ENCODE data around the gene ADRB1.

Gene ADRB1

GRCh38 chr10:114058297-114058696, 14.6 kb downstream of the ADRB1 start:
- DNase-seq, result no peak

GRCh38 chr10:114059561-114059960, 15.9 kb downstream of the ADRB1 start:
- no peak for DNase-seq

- no peak for DNase-seq
Observed at GRCh38 chr10:114060456-114060855, 16.8 kb downstream of the ADRB1 start.

DNA sequence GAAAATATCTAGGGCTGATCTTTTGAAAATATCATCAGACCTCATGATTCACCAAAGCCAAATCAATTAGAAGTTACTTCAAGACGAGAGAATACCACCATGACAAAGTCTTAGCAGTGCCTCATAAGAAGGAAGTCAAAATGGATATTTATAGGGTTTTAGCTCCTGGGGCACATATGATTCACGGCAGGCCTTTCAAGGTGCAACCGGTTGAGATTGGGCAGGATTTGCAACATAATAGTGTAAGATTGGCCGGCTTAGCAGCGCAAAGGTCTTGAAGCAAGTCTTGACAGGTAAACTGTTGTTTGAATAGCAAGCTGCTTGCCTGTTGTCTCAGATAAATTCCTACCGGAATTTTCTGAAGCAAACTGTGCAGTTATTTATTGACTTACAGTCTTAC, 17.5 kb downstream of the ADRB1 start:
- no peak for DNase-seq

DNA sequence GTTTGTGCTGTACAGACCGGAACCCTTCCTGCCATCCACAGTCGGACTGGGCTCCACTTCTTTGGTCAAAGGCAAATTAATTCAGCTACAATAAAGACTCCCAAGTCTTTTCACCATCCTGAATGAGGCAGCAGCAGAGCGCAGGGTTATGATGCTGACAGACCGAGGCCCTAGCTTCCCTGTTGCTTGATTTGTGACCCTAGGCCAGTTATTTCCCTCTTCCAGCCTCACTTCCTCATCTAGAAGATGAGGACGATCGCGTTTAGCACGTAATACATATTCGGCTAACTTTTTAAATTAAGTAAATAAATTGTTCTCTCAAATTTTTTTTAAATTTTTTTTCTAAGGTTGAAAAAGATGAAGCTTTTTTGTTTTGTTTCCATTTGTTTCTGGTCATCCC, 18.1 kb downstream of the ADRB1 start:
- DNase-seq, result no peak

- no peak for DNase-seq
Observed at GRCh38 chr10:114064151-114065048, 20.7 kb downstream of the ADRB1 start.

DNA sequence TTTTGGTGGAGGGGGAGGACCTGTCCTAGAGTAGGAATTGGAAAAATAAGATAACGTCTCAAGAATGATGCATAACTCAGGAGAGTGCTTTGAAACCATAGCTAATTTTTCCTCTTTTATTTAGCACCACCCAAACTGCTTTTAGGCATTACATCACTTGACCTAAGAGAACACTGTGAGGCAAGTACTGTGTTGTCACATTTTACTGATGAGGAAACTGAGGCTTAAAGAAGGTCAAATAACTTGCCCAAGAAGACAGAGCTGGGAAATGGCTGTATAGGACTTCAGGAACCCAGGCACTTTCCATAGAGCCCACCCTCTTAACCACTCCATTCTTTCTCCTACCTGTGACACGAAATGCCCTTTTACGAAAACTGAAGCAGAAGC, 21.4 kb downstream of the ADRB1 start:
- DNase-seq, result no peak

- no peak for DNase-seq
Observed at GRCh38 chr10:114068054-114068707, 24.5 kb downstream of the ADRB1 start.

DNA sequence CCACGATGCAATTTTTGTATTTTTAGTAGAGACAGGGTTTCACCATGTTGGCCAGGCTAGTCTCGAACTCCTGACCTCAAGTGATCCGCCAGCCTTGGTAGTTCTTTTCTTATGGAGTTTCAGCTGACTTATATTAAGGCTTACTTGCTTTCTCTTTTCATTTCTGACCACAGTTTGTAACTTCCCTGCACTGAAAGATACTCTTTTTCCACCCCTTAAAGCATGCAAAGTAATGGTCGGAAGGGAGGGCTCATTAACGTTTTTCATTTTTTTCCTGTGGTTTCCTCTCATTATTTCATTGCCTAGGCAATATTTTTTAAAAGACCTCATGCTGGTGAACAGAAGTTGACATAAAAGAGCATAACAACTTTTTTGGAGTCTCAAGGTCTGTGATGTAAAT, 27.0 kb downstream of the ADRB1 start:
- DNase-seq, result no peak

DNA sequence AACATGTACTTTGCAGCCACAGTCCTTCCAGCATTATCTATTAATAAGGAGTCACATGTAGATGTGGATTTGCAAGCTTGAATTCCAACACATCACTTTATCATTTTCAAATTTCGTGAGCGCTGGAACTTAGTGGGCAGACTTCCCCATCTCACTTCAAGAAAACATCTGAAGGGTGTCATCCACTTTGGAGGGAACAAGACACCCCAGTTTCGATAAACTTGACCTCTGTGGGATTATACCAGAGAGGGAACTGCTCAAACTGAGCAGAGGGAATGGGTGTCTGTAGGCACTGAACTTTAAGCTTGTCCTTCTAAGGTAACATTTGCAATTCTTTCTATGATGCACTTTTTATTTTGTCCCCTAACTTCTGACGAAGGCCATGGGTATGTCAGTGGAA, 27.5 kb downstream of the ADRB1 start:
- no peak for DNase-seq

- peak; percentile 28 for DNase-seq
Observed at GRCh38 chr10:114073395-114074186, 29.9 kb downstream of the ADRB1 start.

- no peak for DNase-seq
Observed at GRCh38 chr10:114075093-114075492, 31.4 kb downstream of the ADRB1 start.

DNA sequence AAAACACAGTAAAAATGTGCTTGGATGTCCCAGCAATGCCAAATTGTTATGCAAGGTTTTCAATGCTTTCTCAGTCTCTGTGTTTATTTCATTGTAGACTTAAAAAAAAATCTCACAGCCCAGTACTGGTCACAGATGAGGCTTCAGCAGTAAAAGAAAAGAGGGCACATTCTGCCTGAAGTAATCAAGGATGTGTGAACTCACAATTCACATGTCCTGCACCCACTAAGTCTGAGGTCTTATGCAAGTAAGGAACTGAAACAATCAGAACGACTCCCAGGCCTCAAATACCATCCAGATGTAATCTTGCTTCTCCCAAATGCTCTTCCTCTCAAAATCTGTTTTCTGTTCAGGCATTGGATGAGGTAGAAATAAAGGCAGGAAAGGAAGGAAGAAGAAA, 33.7 kb downstream of the ADRB1 start:
- no peak for DNase-seq

DNA sequence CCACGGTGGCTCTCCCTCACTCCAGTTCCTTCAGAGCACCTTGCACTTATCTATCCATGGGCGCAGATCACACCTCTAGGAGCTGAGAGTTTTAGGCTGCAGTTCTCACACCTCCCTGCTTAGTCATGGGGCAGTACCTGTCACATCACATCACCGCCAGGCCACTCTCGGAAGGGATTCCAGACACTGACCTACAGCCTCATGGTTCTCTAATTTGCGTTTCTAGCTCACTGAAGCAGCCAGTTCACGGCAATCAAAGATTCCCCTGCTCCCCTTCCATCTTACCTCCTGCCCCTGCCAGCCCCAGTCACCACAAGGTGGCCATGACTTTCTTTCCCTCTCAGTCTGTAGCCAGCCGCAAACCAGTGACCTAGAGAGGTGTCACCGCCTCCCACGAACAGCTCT, 34.2 kb downstream of the ADRB1 start:
- no peak for DNase-seq

- no peak for DNase-seq
Observed at GRCh38 chr10:114078346-114078745, 34.7 kb downstream of the ADRB1 start.

DNA sequence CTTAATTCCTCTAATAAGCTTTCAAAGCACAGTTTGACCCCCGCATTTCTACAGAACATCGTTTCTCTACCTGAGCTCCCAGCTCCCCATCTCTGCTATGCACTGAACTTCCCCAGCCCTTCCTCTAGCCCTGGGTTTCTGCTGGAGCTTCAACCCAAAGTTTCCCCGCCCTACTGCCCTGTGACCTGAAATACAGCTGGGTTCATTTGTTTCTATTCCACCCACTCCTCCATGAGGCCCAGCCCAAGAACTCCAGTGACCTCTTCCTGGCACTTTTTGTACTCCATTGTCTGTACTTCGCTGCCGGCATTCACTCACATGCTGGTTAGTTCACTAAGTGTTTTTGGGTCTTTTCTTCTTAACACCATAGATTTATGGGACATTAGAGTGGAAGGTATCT, 35.8 kb downstream of the ADRB1 start:
- no peak for DNase-seq

DNA sequence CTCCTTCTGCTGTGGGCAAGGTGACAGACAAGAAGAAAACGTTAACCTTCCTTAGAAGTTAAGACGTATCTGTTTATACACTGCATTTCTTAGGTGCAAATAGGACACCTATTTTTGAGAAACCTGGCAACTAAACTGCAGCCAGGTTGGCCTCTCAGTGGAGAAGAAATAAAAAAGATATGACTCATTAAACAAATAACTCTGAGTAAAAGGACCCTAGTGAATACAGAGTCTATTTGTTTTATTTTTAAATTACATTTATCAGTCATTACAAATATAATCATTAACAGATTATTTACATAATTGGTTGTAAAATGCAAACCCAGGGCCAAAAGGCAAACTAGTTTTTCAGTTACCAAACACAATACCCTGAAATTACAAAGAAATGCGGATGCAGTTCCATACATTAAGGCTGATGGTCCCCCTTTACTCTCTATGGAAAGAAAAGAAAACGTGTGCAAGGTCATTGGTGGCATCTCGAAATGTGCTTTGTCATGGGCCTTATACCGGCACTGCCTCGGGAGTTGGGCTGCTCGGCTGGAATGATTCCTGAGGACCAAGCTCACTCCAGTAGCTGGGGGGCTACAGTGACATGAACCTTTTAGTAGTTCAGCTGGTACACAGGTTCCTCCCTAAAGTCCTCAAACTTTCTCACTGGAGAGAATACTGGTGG, 38.4 kb downstream of the ADRB1 start:
- no peak for DNase-seq

GRCh38 chr10:114083040-114083439, 39.4 kb downstream of the ADRB1 start:
- DNase-seq, result no peak

DNA sequence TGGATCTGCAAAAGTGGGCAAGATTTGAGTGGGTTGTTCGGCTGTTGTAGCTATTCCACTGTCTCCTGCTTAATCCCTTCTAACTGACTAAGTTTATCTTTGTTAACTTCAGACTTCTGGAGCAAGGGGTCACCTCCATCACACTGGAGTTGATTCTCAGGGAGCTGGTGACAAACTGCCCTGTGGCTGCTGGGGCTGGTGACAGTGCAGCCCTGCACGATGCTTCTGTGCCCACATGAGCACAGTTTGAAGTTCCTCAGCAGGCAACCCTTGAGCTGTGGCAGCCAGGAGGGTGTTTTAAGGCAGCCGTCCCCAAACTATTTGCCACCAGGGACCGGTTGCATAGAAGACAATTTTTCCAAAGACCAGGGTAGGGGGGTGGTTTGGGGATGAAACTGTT, 40.5 kb downstream of the ADRB1 start:
- DNase-seq, result no peak

DNA sequence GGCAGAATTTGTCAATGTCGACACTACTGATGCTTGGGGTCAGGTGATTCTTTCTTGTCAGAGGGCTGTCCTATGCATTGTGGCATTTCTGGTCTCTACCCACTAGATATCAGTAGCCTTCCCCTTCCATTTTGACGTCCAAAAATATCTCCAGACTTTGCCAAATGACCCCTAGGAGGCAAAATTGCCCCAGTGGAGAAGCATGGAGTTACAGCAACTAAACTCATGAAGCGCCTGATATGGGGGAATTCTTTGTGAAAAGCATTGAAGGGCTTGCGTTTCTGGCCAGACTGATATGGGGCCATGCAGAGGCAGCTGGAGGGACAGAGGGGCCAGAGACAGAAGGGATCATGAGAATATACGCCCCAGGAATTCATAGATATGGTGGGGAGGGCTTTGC, 43.6 kb downstream of the ADRB1 start:
- DNase-seq, result no peak

DNA sequence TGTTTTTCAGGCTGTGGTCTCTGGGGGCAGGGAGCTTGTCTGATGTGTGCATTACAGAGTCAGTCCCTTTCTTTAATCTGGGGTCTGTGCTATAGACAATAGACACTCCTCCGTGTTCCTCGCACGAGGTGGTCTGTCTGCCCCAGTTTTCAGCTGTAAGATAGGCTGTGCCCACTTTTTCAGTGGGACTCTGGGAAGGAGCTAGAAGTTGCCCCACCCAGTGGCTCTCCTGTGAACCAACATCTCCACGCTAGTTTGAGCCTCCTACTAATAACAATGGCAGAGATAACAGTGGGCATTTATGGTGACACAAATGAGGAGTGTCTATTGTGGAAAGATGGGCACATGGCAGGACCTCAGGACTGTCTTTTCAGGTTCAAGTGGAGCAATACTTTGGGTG, 44.0 kb downstream of the ADRB1 start:
- no peak for DNase-seq

DNA sequence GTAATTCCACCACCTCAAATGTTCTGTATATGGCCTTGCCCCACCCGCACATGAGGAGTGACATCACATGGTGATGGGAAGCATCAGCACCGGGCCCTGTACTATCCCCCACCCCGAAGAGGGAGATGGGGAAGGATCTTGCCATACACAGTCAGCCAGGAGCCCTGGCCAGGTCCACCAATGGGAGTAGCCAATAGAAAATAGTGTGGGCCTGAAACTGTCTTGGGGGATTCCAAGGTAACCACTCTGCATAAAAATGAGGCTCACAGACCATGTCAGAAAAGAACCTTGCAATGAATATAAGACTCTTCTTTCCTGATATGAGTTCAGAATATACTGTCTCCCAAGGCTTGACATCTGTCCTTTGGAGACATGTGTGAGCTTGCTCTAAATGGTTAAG, 51.1 kb downstream of the ADRB1 start:
- DNase-seq, result no peak

All from CD4-positive, alpha-beta T cell treated with Interleukin-10 for 1 hour (primary cell).